G401.6 (cell line): ENCODE data around the gene CNPY1.
"Not testable (repeated sequence)": the region's sequence is repeated elsewhere in the genome, so short reads cannot be mapped to it uniquely, and the experiment has no call there.

Experiments used
- FAIRE-seq: peaks from 2 replicates; lab custom pipeline; 2012; peaks lifted over from hg19 to GRCh38; lab: Jason Lieb, UNC

The CNPY1 gene

DNA sequence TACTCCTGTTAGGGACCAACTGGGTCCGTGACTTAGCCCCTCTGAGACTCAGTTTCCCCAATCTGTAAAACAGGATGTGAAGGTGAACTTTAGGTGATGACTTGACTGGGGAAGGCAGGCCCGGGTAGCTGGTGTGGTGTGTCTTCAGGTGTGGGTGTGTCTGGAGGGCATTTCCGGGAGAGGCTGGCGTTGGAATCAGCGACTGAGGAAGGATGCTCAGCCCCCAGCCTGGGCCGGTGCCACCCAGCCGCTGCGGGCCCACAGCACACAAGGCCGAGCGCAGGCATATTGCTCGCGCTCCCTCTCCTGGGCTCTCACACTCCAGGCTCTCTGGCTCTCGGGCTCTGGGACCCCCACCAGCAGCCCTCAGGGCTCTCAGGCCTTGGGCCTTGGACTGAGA, 31.7 kb upstream of the CNPY1 start:
- FAIRE-seq = no peak

DNA sequence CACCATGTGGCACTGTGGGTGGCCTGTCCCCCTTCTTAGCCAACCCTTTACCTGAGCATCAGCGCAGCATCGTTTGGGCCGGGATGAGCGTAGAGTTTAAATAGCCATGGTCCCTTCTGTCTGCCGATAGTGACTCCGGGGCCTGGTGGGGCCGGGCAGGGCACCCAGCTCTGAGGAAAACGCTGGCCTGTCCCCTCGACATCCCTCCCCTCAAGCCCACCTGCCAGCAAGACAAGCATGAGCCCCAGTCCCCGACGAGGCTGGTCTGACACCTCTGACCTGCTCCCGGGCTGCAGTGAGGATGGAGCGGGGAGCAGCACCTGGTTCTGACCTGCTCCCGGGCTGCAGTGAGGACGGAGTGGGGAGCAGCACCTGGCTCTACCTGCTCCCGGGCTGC, 31.1 kb upstream of the CNPY1 start:
- FAIRE-seq = no peak

DNA sequence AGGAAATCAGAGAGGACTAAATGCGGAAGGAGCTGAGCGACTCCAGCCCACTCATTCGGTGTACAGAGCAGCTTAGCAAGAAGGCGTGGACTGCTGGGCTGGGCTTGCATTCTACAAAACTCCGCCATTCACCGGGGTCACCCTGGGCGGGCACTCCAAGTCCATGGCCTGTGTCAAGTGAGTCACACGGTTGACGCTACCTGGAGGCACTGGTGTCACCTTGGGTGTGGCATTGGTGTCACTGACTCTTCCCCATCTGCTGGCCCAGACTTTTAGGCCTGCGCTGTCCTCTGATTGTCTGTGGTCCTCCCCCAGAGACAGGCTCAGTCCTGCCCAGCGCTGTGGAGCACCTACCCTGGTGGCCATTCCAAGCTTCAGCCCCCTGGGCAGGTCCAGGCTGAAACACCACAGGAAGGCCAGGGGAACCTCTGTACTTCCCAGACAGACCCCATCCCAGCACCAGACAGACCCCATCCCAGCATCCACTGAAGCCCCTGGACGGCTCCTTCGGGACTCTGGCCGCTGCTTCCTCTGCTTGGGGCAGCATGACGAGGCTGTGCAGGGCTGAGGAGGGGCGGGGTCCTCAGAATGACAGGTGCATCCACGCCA, 30.6 kb upstream of the CNPY1 start:
- FAIRE-seq = no peak

DNA sequence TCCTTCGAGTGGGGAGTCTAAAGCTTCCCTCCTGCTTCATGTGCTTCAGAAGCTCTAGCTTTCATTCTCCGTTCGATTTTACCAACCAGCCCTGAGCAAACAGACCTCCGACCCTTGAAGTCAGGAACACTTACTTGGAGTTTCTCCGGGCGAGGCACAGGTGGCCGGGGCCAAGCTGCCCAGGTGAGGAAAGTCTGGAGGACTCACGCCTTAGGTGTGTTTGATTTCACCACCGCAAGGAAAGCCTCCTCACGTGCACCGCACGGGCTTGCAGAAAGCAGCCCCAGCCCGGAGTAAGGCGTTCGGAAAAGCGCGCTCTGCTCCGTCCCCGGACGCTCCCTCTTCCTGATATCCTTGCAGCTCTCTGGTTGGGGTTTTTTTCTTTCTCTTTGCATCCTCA, 30.1 kb upstream of the CNPY1 start:
- FAIRE-seq = no peak

DNA sequence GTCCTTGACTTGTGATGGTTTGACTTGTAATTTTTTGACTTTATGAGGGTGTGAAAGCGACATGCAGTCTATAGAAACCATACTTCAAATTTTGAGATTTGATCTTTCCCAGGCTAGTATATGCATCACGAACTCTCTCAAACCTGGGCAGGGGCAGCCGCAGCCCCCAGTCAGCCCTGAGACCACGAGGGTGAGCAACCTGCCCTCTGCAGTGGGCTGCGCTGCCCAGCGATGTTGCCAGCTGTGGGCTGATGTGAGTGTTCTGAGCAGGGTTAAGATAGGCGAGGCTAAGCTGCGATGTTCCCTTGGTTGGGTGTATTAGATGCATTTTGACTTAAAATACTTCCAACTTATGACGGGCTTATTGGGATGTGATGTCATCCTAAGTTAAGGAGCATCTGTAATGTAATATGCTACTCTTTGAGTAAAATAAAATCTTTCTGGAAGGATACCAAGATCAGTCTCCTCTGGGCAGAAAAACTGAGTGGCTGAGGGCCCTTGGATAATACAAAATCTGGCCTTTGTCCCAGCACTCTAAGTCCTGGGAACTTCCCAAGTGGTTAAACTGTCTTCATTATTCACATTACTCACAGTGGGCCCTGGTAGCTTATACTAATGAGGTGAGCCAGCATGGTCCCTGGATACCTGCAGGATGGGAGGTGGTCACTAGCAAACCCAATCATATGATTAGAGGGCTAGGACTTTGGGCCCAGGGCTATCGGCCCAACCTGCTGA, 28.4 kb upstream of the CNPY1 start:
- FAIRE-seq = no peak

DNA sequence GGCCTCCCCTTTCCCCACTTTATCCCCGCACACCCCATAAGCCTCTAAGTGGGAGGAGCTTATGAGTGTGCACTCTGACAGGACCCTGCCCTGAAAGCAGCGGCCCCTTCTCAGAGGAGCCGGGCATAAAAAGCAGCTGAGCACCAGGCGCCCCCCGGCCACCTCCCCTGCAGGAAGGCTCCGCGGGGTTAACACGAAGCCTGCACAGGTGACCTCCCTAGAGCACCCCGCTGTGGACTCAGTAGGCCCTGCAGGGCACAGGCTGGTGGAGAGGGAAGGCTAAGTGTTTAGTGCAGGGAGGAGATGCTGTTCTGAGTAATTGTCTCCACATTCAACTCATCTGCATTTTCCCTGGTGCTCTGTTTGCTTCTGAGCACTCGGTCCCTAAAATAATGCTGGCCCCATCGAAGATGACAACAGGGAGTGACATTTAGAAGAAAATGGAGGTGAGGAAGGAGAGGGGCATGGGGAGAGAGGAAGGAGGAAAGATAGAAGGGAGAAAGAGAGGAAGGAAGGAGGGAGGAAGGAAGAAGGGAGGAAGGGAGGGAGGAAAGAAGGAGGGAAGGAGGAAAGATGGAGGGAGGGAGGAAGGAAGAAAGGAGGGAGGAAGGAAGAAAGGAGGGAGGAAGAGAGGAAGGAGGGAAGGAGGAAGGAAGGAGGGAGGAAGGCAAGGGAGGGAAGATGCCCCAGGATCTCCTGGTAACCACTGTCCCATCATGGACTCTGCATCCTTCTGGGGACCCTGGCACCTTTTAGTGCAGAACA, 25.4 kb upstream of the CNPY1 start:
- no peak for FAIRE-seq

DNA sequence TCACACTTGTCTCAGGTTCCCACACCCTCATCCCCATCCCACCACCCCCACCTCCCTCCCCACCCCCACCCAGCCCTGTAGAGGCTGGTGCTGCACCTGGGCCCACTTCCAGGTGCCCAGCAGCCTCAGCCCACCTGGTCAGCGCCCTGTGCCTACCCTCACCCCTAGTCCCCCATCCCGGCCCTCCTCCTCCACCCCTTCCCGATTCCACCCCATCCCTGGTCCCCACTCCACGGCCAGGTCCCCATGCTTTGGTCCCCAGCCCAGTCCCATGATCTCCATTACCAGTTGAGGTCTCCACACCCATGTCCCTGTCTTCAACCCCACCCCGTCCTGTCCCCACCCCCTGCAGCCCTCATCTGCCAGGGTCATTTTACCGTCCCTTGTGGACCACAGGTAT, 24.6 kb upstream of the CNPY1 start:
- no peak for FAIRE-seq

DNA sequence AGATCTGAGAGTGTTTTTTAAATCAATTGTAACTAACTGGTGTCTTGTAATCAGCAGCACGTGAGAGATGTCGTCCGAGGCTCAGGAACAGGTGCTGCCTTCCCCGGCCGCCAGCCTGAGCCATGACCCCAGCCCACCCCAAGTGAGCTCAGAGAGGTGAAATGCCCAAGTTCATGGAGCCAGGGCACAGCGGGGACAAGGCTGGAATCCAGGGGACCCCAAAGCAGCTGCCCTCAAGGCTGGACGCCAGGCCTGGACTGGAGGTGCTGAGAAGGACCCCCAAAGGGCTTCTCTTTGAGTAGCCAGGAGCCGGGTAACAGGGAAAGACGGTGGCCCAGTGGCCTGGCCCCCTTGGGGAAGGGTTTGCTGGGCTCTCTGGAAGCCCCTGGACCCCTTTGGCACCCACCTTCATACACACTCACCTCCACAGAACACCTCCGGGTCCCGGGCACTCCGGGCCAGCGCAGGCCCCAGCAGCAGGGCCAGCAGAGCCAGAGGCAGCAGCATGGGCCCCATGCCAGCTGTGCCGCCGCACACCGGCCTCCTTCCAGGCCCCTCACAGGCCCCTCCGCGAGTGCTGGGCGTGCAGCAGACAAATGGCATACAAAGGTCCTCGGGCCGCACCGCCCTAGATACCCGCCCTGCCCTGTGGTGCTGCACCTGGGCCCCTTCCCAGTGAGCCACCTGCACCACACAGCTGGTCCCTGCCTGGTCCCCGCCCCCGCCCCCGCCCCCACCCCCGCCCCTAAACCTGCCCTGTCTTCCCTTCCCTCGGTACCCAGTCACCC, 24.0 kb upstream of the CNPY1 start:
- no peak for FAIRE-seq

DNA sequence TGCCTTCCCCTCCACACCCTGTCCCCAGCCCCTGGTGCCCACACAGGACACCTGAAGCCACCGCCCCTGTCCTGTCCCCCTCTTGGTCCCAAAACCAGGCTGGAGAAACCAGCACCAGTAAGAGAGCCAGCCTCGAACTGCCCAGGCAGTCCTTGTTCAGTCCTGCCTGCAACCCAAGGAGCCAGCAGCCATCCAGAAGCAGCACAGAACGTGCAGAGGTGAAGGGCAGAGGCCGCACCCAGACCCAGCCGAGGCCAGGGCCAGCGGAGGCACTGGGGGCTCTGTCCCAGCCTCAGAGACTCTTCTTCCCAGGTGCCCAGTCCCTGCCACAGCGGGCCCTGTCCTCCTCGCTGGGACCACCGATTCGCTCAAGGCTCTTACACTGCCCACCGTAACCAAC, 23.3 kb upstream of the CNPY1 start:
- no peak for FAIRE-seq

DNA sequence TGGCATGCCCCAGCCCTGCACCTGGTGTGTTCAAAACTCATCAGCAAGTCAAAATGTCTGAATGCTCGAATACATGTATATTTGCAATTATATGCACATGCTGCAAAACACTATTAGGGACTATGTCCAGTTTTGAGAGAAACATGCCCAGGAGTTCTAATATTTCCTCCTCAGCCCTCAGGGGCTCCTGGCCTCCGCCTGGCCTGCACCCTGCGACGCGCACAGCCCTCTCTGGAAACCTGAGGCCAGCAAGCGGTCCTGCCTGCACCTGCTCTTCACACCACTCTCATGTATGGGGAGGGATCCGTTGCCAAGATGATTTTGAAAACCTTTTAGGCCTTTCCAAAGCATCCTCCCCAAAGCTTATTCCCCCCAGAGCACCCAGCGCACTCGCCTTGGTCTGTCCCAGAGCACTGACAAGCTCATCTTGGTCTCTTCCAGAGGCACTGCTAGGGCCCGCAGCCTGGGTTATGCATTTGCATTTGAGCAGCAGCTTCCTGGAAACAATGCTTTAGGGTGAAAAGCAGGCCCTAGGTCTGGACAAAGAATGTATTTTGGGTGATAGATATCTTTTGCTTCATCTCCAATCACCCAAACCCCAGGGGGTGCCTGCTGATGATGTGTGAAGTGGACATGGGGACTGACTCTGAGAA, 22.6 kb upstream of the CNPY1 start:
- FAIRE-seq = no peak

DNA sequence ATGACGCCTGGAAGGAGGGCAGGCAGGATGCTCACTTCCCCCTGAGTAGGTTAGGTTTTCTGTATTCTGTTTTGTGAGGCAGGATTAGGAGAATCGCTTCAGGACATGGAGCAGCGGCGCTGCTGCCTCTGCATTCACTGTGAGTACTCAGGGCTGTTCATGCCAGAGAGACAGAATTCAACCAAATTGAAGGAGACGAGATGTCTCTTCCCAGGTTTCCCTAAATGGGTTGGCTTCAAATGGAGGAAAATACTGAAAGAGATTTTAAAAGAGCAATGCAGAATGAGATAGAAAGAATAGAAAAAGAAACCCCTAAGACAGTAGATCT, 21.9 kb upstream of the CNPY1 start:
- no peak for FAIRE-seq

DNA sequence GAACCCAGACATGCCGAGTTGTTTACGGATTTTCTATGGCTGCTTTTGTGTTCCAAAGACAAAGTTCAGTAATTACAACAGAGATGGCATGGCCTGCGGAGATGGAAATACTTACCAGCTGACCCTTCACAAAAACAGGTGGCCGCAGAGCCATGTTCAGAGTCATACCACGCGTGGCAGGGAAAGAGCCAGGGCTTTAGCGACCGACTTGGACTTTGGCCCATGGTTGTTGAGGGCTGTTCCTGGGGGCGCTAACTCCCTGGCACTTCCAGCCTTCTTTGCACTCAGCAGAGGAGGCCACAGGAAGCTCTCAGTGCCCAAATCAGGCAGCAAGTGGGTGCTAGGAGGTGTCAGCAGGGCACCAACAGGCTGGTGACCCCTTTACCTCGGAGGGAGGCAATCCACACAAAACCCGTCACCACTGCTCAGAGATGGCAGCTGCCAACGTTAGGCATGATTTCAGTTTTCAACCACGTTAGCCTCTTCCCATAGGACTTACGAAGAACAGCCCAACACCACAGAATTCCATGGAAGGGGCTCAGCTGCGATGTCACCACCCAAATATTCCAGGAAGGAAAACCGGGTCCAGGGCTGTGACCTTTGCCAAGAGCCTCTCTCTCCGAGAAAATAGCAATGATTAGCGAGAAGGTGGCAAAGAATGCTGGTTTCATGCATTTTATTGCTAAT, 21.4 kb upstream of the CNPY1 start:
- FAIRE-seq = no peak

DNA sequence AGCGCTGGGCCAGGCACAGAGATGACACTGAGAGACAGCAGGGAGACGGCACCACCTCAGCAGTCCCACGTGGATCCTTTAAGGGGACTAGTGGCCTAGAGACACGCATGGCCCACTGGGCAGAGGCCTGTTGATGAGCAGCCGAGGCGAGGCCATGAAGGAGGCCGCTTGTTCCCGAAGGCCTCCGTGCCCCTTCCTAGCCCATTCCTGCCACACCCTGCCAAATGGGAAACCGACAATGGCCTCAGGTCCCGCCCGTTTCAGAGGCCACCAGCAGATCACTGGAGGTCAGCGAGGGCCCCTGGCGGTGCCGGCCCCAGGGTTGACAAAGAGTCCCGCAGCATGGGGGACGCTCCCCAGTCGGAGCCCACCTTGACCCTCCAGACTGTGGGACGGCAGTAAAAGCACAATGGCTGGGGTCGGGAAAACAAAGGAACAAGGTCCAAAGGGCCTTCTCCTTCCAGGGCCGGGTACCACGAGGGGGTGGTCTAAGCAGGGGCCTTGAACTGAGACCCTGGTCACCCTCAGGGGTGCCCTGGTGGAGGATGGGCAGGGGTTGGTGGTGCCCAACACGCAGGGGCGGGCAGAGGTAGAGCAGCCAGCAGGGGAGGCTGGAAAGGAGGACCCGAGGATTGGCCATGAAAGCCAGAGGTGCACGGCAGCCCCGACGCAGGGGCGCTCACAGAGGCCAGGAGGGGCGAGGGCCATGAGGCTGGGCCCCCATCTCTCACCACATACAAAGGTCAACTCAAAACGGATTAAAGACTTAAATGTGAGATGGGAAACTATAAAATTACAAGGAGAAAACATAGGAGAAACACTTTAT, 19.9 kb upstream of the CNPY1 start:
- FAIRE-seq = no peak

DNA sequence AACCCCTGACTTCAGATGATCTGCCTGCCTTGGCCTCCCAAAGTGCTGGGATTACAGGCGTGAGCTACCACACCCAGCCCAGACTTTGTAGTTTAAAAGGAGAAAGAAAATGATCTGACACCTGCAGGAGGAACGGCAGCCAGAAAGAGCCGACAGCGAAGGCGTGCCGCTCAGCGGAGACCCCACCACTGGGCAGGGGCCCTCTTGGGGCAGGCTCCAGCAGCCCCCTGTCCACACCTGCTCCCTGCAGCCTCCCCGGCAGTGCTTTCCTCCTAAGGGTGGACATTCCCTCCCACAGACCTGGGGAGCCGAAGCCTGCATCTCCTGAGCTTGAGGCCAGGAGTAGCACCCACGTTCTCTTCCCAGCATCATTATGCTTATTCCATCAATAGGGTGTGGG, 19.2 kb upstream of the CNPY1 start:
- no peak for FAIRE-seq

DNA sequence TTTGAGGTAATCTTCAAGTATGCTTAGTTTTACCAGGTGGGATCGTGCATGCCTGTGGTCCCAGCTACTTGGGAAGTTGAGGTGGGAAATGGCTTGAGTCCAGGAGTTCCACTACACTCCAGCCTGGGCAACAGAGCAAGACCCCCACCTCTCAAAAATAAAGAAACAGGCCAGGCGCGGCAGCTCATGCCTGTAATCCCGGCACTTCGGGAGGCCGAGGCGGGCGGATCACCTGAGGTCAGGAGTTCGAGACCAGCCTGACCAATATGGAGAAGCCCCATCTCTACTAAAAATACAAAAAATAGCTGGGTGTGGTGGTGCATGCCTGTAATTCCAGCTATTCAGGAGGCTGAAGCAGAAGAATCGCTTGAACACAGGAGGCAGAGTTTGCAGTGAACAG, 16.6 kb upstream of the CNPY1 start:
- not testable (repeated sequence) for FAIRE-seq

DNA sequence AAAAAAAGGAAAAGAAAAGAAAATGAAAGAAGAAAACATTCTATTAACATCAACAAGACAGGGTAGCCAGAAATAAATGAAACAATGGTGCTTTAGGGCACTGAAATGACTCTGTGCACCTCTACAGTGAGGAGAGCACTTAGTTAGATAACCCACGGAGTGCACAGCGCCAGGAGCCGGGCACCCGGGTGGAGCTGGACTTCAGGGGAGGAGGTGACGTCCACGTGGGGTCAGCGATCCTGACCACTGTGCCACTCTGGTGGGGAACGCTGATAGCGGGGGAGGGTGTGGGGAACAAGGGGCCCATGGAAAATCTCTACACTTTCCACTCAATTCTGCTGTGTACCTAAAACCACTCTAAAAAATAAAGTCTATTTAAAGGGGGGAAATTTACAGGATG, 15.7 kb upstream of the CNPY1 start:
- FAIRE-seq = no peak

DNA sequence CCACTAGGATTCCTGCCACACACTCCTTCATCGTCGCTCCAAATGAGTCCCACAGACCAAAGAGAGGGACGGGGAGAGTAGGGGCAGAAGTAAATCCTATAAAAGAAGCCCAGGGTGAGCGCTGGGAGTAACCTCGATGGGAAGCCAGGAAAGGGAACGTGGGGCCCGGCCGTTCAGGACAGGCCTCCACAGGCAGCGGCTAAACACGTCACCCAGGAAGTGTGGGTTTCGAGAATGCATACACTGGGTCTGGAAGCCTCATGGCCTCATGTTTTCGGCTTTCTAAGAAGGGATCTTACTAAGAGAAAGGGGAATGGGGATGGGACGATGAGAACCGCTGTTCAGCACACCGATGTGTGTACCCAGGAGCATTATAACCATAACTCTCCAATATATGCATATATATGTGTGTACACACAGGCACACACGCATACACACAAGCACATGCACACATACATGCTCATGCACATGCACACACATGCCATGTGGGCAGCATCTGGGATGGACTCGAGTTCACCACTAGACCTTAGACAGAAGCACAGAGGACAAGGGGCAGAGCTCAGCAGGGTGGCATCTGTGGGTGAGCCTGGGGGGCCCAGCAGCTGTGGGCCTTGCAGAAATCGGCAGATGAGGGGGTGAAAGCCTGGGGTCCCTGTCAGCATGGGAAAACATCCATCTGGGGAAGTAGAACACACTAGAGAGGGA, 14.8 kb upstream of the CNPY1 start:
- no peak for FAIRE-seq

DNA sequence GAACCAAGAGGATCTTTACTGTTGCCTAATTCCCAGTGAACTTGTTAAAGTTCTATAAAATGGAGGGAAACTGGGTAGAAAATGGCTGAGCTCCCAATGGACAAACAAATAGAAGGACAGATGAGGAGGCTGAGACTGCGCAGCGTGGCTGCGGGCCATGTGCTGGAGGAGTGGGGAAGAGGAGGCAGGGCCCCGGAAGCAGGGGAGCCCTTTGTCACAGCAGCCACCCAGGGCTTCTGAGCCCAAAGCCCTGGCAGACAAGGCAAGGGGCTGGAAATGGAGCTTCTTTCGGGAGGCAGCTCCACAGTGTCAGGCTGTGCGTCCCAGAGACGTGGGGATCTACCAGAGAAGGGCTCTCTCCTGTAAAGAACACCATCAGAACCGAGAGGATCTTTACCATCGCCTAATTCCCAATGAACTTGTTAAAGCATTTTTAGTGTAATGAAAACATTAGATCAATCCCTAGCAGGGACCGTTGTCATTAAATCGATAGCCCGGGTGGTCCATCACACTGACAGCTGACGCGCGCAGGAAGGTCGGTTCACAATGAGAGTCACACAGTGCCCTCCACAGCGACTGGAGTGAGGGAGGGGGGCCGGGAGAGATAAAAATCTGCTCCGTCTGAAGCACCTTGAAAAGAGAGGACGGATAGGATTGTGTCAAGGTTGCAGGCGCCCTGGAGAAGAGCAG, 14.0 kb upstream of the CNPY1 start:
- FAIRE-seq = no peak

DNA sequence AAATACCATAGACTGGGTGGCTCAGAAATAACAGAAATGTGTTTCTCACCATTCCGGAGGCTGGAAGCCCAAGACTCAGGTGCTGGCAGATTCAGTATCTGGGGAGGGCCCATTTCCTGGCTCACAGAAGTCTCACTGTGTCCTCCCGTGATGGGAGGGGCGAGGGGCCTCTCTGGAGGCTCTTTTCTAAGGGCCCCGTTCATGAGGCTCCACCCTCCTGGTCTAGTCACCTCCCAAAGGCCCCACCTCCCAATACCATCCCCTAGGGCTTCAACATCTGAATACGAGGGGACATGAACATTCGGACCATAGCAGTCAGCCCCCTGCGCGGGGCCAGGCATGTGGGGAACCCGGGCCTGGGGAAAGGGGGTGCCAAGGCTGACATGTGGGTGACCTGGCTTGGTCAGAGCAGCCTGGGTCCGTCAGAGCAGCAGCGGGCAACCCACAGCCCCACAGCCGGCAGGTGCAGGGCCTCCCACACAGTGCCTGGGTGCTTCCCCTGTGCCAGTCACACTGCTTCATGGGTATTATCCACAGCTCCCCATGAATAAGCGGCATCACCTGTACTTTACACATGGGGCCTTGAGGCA, 13.3 kb upstream of the CNPY1 start:
- no peak for FAIRE-seq
